Astrocyte (in vitro differentiated cells and primary cell): ENCODE results near the gene MYRIP. TPM values are rescaled to one million over a fixed set of nuclear protein-coding genes. Genes with fewer than 3 reads are reported as not detected.
"Not testable (repeated sequence)": the region's sequence is repeated elsewhere in the genome, so short reads cannot be mapped to it uniquely, and the experiment has no call there.

Experiments
- DNase-seq: peaks from one replicate; pipeline ENCODE4 v3.0.0-alpha.2; 2010; ENCODE audit warnings: low read depth
- FAIRE-seq: peaks from 2 replicates; lab custom pipeline; 2011; peaks lifted over from hg19 to GRCh38; lab: Jason Lieb, UNC
- H2AFZ ChIP-seq: 2 replicates; pipeline ENCODE4 v1.6.0; 2012; ENCODE audit warnings: low read depth, low read length, inconsistent platforms
- H3K27ac ChIP-seq: 2 replicates; pipeline ENCODE4 v1.5.1; 2011; ENCODE audit warnings: low read depth, low read length, inconsistent platforms
- H3K27me3 ChIP-seq: 2 replicates; pipeline ENCODE4 v1.6.0; 2011; ENCODE audit warnings: low read length, inconsistent platforms; ENCODE audit not compliant: insufficient read depth
- H3K36me3 ChIP-seq: 2 replicates; pipeline ENCODE4 v1.5.1; 2011; ENCODE audit warnings: low read length, inconsistent platforms; ENCODE audit not compliant: insufficient read depth
- H3K4me1 ChIP-seq: 2 replicates; pipeline ENCODE4 v1.5.1; 2011; ENCODE audit warnings: low read length, inconsistent platforms; ENCODE audit not compliant: insufficient read depth
- H3K4me2 ChIP-seq: 2 replicates; pipeline ENCODE4 v1.6.0; 2012; ENCODE audit warnings: low read length, inconsistent platforms
- H3K4me3 ChIP-seq: 2 replicates; pipeline ENCODE4 v1.5.1; 2011; ENCODE audit warnings: low read depth, mild to moderate bottlenecking, low read length, inconsistent platforms; ENCODE audit not compliant: insufficient read depth
- H3K79me2 ChIP-seq: 2 replicates; pipeline ENCODE4 v1.6.0; 2012; ENCODE audit warnings: mild to moderate bottlenecking, low read length, inconsistent platforms; ENCODE audit not compliant: insufficient read depth
- H3K9ac ChIP-seq: 2 replicates; pipeline ENCODE4 v1.6.0; 2012; ENCODE audit warnings: mild to moderate bottlenecking, low read length, inconsistent platforms
- H3K9me3 ChIP-seq: 2 replicates; pipeline ENCODE4 v1.5.1; 2012; ENCODE audit warnings: low read depth, mild to moderate bottlenecking, low read length, inconsistent platforms; ENCODE audit not compliant: insufficient read depth
- H4K20me1 ChIP-seq: 2 replicates; pipeline ENCODE4 v1.6.0; 2012; ENCODE audit warnings: low read length, inconsistent platforms; ENCODE audit not compliant: insufficient read depth
- H3K27ac Mint-ChIP-seq: one replicate; pipeline ENCODE4 v1.8.0; 2021; ENCODE audit warnings: mild to moderate bottlenecking, mixed read lengths; ENCODE audit not compliant: unreplicated experiment
- H3K27me3 Mint-ChIP-seq: one replicate; pipeline ENCODE4 v1.8.0; 2021; ENCODE audit warnings: low read depth, mixed read lengths; ENCODE audit not compliant: unreplicated experiment
- H3K36me3 Mint-ChIP-seq: one replicate; pipeline ENCODE4 v1.8.0; 2021; ENCODE audit warnings: low read depth, mixed read lengths; ENCODE audit not compliant: unreplicated experiment
- H3K4me1 Mint-ChIP-seq: one replicate; pipeline ENCODE4 v1.8.0; 2021; ENCODE audit warnings: low read depth, mixed read lengths; ENCODE audit not compliant: unreplicated experiment
- H3K4me3 Mint-ChIP-seq: one replicate; pipeline ENCODE4 v1.8.0; 2021; ENCODE audit warnings: mild to moderate bottlenecking, moderate library complexity, mixed read lengths; ENCODE audit not compliant: unreplicated experiment
- H3K9me3 Mint-ChIP-seq: one replicate; pipeline ENCODE4 v1.8.0; 2021; ENCODE audit warnings: mild to moderate bottlenecking, mixed read lengths; ENCODE audit not compliant: unreplicated experiment
- EZH2 ChIP-seq: IDR thresholded peaks from 2 replicates; pipeline ENCODE4 v1.6.1; 2012; ENCODE audit warnings: mild to moderate bottlenecking, low read length, inconsistent platforms; ENCODE audit not compliant: insufficient read depth
- total RNA-seq: library from RNA; stranded (reverse); gene quantifications from 2 replicates; pipeline ENCODE4 v1.2.1, GENCODE V29; 2021
- TF ChIP-seq, protein P1 (sequence below): IDR thresholded peaks from 2 replicates; pipeline ENCODE4 v1.5.1; 2011; ENCODE audit warnings: low read depth, mild to moderate bottlenecking, inconsistent platforms, low read length, moderate library complexity; ENCODE audit not compliant: insufficient read depth

Gene MYRIP
- total RNA-seq, 1 donor from 2014 or later, result 0.07 TPM

DNA sequence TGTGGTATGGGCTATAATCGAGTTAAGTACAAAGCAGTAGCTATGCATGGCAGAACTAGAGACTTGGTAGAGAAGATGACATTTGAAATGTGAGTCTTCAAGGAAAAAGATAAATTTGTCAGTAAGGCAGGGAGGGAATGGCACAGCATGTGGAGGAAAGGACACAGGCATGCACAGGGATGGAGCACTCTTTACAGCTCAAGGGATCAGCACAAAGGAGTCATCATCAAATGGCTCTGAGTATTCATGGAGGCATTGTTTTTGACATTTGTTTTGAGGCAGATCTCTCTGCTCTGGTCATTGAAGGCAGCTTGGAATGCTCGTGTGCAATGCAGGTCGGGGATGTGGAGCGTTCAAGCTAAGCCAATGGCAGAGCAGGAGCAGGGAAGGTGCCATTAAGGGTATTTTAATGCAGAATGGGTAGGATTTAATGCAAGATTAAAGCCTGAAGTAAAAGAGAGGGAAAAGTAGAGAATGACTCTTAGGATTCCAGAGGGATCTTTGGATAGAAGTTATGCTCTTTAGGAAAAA lies 213.0 kb downstream of the MYRIP start:
- H4K20me1 ChIP-seq, result no peaks in the 10 kb centered on the region
- no peaks in the 10 kb centered on the region for H3K4me1 ChIP-seq
- H3K27ac ChIP-seq, result no peak overlapping the region
- H3K4me2 ChIP-seq, result no peak overlapping the region
- TF ChIP-seq EZH2, result no peak
- TF ChIP-seq, protein P1, sequence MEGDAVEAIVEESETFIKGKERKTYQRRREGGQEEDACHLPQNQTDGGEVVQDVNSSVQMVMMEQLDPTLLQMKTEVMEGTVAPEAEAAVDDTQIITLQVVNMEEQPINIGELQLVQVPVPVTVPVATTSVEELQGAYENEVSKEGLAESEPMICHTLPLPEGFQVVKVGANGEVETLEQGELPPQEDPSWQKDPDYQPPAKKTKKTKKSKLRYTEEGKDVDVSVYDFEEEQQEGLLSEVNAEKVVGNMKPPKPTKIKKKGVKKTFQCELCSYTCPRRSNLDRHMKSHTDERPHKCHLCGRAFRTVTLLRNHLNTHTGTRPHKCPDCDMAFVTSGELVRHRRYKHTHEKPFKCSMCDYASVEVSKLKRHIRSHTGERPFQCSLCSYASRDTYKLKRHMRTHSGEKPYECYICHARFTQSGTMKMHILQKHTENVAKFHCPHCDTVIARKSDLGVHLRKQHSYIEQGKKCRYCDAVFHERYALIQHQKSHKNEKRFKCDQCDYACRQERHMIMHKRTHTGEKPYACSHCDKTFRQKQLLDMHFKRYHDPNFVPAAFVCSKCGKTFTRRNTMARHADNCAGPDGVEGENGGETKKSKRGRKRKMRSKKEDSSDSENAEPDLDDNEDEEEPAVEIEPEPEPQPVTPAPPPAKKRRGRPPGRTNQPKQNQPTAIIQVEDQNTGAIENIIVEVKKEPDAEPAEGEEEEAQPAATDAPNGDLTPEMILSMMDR, result no peak
- H3K9me3 ChIP-seq, result peaks cover 3% of the 10 kb centered on the region
- H3K36me3 ChIP-seq, result no peaks in the 10 kb centered on the region
- peaks cover 13% of the 10 kb centered on the region for H3K9me3 Mint-ChIP-seq
- H3K27ac Mint-ChIP-seq, result no peak overlapping the region
- no peaks in the 10 kb centered on the region for H3K79me2 ChIP-seq
- no peak overlapping the region for H2AFZ ChIP-seq
- no peak overlapping the region for H3K9ac ChIP-seq
- H3K27me3 Mint-ChIP-seq, result no peaks in the 10 kb centered on the region
- H3K4me1 Mint-ChIP-seq, result no peaks in the 10 kb centered on the region
- FAIRE-seq (no peak), DNase-seq (no peak)
- no peak overlapping the region for H3K4me3 ChIP-seq
- no peak overlapping the region for H3K4me3 Mint-ChIP-seq
- H3K27me3 ChIP-seq, result no peaks in the 10 kb centered on the region
- H3K36me3 Mint-ChIP-seq, result no peaks in the 10 kb centered on the region

GRCh38 chr3:40024526-40024925 lies 215.1 kb downstream of the MYRIP start:
- Histone ChIP-seq H3K4me1 (no peaks in the 10 kb centered on the region), H3K4me2 (no peak overlapping the region), H3K9ac (no peak overlapping the region), H4K20me1 (no peaks in the 10 kb centered on the region), H3K4me3 (no peak overlapping the region), H3K27me3 (no peaks in the 10 kb centered on the region), H2AFZ (no peak overlapping the region), H3K36me3 (no peaks in the 10 kb centered on the region), H3K9me3 (peaks cover 3% of the 10 kb centered on the region), H3K79me2 (no peaks in the 10 kb centered on the region), H3K27ac (no peak overlapping the region)
- DNase-seq (no peak), FAIRE-seq (no peak)
- TF ChIP-seq, protein P1, result no peak
- TF ChIP-seq EZH2, result no peak
- H3K9me3 Mint-ChIP-seq, result peaks cover 16% of the 10 kb centered on the region
- H3K27ac Mint-ChIP-seq, result no peak overlapping the region
- no peak overlapping the region for H3K4me3 Mint-ChIP-seq
- no peaks in the 10 kb centered on the region for H3K36me3 Mint-ChIP-seq
- H3K27me3 Mint-ChIP-seq, result no peaks in the 10 kb centered on the region
- no peaks in the 10 kb centered on the region for H3K4me1 Mint-ChIP-seq

GRCh38 chr3:40025892-40026291 lies 216.5 kb downstream of the MYRIP start:
- H3K4me3 Mint-ChIP-seq, H3K27ac ChIP-seq, H3K4me1 Mint-ChIP-seq, H3K27ac Mint-ChIP-seq, H3K4me1 ChIP-seq, H3K36me3 ChIP-seq, H3K79me2 ChIP-seq, H3K9me3 ChIP-seq, H3K36me3 Mint-ChIP-seq, H3K27me3 ChIP-seq, FAIRE-seq, H4K20me1 ChIP-seq, H3K9ac ChIP-seq, H2AFZ ChIP-seq, H3K4me3 ChIP-seq, DNase-seq, H3K4me2 ChIP-seq, H3K27me3 Mint-ChIP-seq: not testable (repeated sequence)
- H3K9me3 Mint-ChIP-seq, result peaks cover 16% of the 10 kb centered on the region
